Measurements from ENCODE around the gene SPDYE5.

SPDYE5 gene

DNA sequence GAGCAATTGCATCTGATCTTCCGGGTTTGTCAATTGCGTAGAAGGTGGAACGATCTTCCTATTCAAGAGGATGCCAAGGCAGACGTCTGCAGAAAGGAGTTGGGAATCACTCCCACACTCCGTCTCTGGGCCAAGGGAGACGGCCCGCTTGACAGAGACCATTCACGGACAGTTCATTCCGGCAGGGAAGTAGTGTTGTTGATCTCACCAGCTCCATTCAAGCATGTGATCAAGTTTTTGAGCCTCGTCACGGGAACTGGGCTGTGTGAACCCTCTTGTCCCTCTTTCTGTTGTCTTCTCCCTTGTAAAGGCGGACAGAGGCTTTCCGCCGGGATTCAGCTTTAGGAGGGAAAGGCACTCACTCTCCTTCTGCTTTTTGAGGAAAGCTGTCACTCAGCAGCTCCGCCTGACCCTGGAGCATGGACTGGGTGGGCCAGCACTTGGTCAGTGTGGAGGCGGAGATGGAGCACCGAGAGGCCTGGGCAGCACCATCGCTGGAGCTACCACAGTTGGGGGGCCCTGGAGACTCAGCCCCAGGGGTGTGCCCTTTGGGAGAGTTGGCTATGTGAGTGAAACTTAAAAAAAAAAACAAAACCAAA is 44.9 kb downstream of the SPDYE5 start:
- no peak overlapping the region for H3K4me3 ChIP-seq (ENCODE audit: low read depth, low read length)

DNA sequence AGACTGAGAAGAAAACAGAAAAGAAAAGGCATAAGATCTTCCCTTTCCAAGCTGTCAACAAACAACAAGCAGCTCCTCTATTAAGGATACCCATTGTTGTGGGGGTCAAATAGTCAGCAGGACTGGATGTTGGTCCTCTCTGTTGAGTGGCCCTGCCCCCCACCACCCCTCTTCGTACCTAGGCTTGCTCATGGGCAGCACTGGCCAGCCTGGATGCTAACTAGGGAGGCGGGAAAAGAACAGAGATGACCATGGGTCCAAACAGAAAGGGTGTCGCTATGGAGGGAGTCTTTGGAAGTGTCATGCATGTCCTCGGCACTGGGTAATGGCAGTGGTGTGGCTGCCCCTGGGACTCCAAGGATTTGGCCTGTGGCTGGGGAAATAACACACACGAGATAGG is 45.6 kb downstream of the SPDYE5 start:
- H3K4me3 ChIP-seq (ENCODE audit: low read depth, low read length), result no peak overlapping the region

DNA sequence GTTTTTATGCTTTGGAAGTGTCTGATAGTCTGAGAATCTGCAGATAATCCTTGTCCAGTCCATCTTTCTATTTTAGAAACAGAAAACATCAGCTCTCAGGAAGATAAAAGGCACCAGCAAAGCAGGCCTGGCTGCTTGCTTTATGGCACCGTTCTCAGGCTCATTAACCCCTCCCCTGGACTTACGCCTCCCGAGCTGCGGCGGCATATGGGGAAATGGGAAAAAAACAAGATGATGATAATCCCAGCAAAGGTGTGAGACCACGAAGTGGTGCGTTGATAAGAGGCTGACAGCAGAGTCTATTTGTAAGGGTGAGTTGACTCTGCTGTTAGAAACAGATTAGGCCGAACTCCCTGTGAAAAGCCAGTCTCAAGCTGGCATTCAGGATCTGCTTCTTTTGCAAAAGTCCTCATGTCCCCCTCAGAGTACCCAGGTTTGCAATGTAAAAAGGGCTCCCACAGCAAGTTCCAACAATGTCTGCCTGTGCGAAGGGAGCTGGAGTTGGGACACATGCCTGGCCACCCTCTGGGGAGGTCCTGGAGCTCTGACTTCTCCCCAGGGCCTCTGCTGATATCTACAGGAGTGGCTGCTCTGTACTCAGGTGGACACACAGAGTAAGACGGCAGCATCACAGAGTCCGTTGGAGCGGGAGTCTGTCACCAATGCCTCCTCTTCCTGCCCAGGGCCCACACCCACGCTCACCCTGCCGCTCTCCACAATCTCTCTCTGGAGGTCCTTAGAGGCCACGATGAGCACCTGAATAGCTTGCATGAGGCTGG is 54.3 kb downstream of the SPDYE5 start:
- no peak overlapping the region for H3K4me3 ChIP-seq (ENCODE audit: low read depth, low read length)

All from iPS-11a (cell line).